ENCODE results near the gene MAP3K12.
A peak's percentile ranks its signal among the peaks of the same experiment; 100 is the strongest.
"Not testable (repeated sequence)": the region's sequence is repeated elsewhere in the genome, so short reads cannot be mapped to it uniquely, and the experiment has no call there.

Gene MAP3K12

DNA sequence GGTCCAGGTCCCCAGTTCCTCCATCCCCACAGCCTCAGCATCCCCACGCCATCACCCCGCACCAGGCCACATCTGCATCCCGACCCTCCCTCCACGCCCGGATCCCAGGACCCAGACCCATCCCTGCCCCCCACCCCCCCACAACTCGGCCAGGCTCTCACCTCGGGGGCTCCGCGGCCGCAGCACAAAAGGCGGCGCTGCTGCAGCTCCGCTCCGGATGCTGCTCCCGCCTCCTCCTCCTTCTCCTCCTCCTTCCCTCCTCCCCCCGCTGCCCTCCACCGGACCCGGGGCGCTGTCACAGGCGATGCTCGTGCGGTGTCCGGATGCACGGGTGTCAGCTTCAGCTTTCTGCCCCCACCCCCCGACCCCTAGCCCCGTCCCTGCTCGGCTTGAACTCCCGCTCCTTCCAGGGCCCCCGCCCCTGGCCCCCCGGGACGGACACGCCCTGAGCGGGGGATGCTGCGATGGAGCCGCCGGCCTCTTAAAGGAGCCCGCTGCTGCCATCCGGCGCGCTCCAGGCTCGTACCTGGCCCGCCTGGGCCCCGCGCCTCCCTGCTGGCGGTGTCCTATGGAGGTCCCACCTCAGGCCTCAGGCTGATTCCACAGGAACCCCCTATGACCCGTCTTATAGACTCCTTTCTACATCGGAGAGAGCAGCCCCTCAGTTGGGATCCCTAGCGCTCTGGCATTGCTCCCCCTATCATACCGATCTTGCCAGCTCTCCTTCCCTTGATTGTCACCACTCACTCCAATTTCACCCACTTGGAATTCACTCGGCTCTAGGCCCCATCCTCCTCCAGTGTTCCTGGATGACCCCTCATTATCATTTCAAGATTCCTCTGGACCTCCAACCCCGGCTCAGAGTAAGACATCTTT lies at the start of gene MAP3K12:
Gene MAP3K12 (minus strand): TSS at position 193 of the 876 bp plus-strand sequence. CDS start 12,067 bp downstream, outside the sequence.
- peak; percentile 58 for DNase-seq

DNA sequence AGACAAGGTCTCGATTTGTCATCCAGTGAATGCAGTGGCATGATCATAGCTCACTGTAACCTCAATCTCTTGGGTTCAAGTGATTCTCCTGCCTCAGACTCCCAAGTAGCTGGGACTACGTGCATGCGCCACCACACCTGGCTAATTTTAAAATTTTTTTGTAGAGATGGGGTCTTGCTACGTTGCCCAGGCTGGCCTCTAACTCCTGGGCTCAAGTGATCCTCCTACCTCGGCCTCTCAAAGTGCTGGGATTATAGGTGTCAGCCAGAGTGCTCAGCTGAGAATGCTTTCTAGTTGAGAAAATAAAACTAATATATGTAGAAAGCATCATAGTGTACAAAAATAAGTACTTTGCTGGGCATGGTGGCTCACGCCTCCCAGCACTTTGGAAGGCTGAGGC lies 49.1 kb upstream of the MAP3K12 start:
- not testable (repeated sequence) for DNase-seq

DNA sequence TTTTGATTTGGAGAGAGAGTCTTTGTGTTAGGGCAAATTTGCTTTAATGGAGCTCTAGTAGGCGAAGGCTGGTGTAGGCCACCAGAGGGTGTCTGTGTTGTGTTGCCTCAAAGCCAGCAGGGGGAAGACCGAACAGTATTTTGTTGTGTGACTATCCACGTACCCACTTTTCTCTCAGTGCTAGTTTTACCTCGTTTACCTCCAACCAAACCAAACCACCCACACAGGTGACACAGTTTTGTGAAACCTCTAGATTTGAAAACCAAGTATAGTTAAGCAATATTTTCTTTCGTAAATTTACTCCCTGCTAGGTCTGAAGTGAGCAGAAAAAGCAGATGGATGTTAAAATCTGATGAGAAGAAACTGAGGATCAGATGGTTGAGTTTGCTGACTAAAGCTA lies 44.3 kb upstream of the MAP3K12 start:
- peak; percentile 32 for DNase-seq

DNA sequence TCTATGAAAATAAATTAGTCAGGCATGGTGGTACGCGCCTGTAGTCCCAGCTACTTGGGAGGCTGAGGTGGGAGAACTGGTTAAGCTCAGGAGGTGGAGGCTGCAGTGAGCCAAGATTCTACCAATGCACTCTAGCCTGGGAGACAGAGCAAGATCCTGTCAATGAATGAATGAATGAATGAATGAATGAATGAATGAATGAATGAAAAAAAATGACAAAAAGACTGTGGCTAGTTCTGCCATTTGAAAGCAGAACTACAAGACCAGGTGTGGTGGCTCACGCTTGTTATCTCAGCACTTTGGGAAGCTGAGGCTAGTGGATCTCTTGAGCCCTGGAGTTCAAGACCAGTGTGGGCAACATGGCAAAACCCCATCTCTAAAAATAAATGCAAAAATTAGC lies 40.3 kb upstream of the MAP3K12 start:
- DNase-seq = no peak

- no peak for DNase-seq
Observed at GRCh38 chr12:53538209-53538689, 39.0 kb upstream of the MAP3K12 start.

GRCh38 chr12:53536962-53537361 lies 37.7 kb upstream of the MAP3K12 start:
- DNase-seq = no peak

DNA sequence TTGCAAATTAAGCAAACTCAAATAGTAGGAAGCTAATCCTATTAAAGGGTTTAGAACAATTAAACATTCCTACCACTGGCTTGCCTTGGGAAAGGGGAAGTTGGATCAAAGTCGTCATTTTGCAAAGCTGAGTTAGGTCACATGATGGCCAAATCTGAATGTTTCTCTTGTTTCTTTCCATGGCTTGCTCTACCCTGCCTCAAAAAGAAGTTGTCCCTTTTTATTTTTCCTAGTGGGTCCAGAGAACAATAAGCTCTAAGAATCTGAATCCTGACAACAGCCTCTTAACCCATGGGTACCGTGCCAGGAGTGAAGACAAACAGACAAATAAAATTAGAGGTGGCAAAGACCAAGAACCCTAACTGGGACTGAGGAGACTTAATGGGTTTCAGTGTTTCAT lies 34.2 kb upstream of the MAP3K12 start:
- DNase-seq = no peak

DNA sequence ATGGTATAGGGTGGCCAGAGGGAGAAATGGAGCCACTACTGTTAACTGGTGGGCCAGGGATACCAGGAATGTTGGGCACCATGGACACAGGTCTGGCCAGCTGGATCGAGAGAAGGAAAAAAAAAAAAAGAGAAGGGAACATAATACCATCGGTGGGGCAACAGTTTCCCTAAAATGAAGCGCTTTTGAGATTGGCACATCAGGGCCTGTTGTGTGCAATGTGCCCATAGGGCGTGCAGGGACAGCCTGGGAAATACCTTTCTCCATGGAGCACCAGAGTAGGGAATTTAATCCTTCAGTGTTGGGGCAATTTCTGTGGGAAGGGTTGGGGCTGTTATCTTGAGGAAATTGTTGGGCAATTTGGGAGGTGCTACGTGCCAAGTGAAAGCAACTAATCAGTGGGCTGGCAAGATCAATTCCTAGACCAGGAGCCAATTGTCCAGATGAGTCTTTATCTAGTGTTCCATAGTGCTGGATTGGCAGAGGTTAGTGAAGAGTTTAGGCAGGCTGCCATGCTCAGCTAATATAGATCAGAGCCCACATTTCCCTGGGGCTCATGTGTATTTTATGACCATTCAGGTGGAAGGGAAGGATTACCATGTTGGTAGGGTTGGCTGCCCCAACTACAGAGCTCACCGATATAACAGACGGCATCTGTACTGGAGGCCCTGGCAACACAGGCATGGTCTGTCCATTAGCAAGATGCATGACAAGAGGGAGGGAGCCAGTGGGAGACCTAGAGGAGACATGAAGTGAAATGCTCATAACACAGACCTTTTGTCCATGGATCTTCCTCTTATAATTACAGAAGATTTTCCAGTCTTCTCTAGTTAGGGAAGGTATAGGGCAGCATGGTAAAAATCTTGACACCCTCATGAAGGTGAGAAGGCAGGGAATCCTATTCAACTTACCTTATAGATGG lies 33.5 kb upstream of the MAP3K12 start:
- no peak for DNase-seq

- no peak for DNase-seq
Observed at GRCh38 chr12:53532021-53532420, 32.8 kb upstream of the MAP3K12 start.

- no peak for DNase-seq
Observed at GRCh38 chr12:53530920-53531319, 31.7 kb upstream of the MAP3K12 start.

- no peak for DNase-seq
Observed at GRCh38 chr12:53530061-53530460, 30.8 kb upstream of the MAP3K12 start.

DNA sequence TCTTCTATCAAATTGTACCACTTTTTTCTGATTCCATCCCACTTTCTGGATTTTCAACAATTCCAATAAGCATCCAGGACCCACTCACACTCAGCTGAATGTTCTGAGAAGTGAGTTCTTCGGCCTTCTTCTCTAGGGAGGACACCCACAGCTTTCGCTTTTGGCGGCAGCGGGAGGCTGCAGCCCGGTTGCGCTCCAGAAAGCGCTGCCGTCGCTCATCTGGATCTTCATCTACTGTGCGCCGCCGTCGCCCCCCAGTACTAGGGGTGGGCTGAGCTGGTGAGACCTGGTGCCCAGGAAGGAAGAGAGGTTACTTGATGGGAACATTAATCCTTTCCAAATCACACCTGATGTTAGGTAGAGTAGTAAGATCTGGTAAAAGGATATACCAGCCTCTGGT lies 25.2 kb upstream of the MAP3K12 start:
- DNase-seq = no peak

DNA sequence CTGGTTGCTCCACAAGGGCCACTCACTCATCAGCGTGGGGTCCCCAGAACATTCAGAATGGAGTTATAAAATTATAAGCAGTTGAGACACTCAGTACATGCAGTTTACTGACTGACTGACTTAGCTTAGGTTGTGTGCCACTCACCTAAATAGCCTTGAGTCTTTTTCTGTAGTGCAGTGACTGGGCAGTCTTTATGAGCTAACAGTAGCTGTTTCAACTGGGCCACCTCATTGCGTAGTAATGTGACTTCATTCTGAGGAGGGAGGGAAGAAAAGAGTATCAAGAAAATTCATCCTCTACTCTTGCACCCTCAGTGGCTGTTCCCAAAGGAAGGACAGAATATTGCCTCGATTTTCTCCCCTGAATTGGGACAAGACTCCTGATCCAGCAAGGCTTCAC lies 23.9 kb upstream of the MAP3K12 start:
- no peak for DNase-seq

- DNase-seq = no peak
Observed at GRCh38 chr12:53518381-53518780, 19.1 kb upstream of the MAP3K12 start.

DNA sequence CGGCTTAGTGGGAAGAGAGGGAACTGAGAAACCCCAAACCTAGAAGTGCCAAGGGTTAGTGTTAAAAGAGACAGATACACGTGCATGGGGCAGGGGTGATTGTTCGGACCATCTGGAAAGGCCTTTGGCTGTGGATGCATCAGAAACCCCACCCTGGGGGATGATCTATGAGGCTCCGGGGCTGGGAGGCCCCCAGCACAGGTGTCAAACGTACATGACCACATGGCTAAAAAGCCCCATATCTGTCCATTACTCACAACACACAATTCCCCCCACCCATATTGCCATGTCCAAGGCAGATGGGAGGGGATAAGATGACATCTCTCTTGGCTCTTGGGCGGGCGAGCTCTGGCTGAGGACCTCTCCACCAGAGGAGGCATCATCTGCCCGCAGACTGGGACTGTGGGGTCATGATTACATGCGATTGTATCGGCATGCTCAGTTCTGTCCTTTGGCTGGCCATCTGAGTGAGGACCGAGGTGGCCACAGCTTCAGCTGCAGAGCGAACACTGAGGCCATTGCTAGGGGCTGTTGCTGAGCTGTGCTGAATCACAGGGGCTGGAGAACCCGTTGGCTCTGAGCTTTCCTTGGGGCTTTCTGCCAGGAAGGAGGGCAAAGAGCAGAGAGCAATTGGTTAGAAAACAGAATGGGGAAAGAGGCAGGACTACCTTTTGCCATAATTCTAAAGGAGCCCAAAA lies 17.6 kb upstream of the MAP3K12 start:
- no peak for DNase-seq

GRCh38 chr12:53515291-53515680 lies 16.0 kb upstream of the MAP3K12 start:
- no peak for DNase-seq

GRCh38 chr12:53514628-53515290 lies 15.5 kb upstream of the MAP3K12 start:
- no peak for DNase-seq

- no peak for DNase-seq
Observed at GRCh38 chr12:53513712-53514410, 14.6 kb upstream of the MAP3K12 start.

GRCh38 chr12:53510181-53510812 lies 11.0 kb upstream of the MAP3K12 start:
- no peak for DNase-seq

DNA sequence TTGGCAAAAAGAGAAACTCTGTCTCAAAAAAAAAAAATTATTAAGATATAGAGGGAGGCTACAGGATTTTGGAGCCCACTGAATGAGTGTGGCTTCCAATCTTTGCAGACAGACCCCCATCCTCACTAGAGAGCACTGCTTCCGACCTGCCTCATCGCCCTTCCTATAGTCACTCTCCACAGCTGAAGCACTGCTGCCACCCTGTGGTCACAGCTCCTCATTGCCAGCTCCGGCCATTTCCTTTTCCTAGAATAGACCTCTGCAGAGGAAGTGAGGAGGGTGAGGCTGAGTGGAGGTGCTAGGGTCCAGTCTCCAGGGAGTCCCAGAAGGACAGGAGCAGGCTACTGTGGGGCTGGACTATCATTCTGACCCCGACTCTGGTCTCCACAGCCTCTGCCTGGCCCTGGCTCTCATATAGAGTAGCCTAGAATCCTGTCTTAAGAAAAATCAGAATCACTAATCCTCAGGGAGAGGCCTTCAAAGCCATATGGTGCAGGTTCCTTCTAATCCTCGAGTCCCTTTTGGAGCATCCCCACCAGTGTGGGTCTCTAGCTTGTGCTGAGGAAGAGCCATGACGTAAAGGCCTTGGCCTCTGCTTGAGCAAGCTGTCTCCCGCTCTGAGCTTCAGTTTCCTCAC lies 9.4 kb upstream of the MAP3K12 start:
- DNase-seq = peak; percentile 83

- no peak for DNase-seq
Observed at GRCh38 chr12:53507603-53507885, 8.3 kb upstream of the MAP3K12 start.
